Astrocyte of the spinal cord (primary cell): ENCODE data around the gene CDCA7.

ENCODE experiments used
- DNase-seq: peaks from one replicate; pipeline ENCODE4 v3.0.0; 2011; ENCODE audit warnings: low read depth, low spot score
- H3K4me3 ChIP-seq: 2 replicates; pipeline ENCODE4 v1.5.1; 2011; ENCODE audit warnings: low read depth, mild to moderate bottlenecking, low read length, moderate library complexity
- CTCF ChIP-seq: IDR thresholded peaks from 2 replicates; pipeline ENCODE4 v1.5.1; 2012; ENCODE audit warnings: low read depth, mild to moderate bottlenecking, low read length, inconsistent platforms
- in situ Hi-C: cut with HindIII; loops from 2 replicates; pipeline ENCODE4 v1.10.0; 2017; ENCODE audit warnings: low sequenced_read_pairs

Gene CDCA7

GRCh38 chr2:173417341-173417740 is 62.7 kb downstream of the CDCA7 start:
- TF ChIP-seq CTCF = no peak
- in situ Hi-C loops = loop anchor here (25.0 kb wide), 1 partner anchor 920 kb away; the partner anchor contains the start of gene SP9
- DNase-seq = no peak
- H3K4me3 ChIP-seq = no peak overlapping the region

- in situ Hi-C loops = loop anchor here (25.0 kb wide), 1 partner anchor 919 kb away; the partner anchor contains the start of gene SP9
- no peak for TF ChIP-seq CTCF
- H3K4me3 ChIP-seq = no peak overlapping the region
- DNase-seq = no peak
Measured at GRCh38 chr2:173417802-173418201, 63.1 kb downstream of the CDCA7 start.
